HUES48 (cell line): Measurements from ENCODE around the gene ATP6AP1.
"Not testable (repeated sequence)": the region's sequence is repeated elsewhere in the genome, so short reads cannot be mapped to it uniquely, and the experiment has no call there.

Experiments
- H3K27ac ChIP-seq: one replicate; pipeline ENCODE4 v1.7.0; 2013; ENCODE audit warnings: low read depth, low read length, inconsistent platforms
- H3K27me3 ChIP-seq: 2 replicates; pipeline ENCODE4 v1.6.1; 2013; ENCODE audit warnings: mild to moderate bottlenecking, low read length; ENCODE audit not compliant: control insufficient read depth, insufficient read depth
- H3K36me3 ChIP-seq: 2 replicates; pipeline ENCODE4 v1.6.1; 2013; ENCODE audit warnings: low read length; ENCODE audit not compliant: control insufficient read depth, insufficient read depth
- H3K4me1 ChIP-seq: 2 replicates; pipeline ENCODE4 v1.6.1; 2013; ENCODE audit warnings: mild to moderate bottlenecking, low read length; ENCODE audit not compliant: control insufficient read depth, insufficient read depth
- H3K4me3 ChIP-seq: 2 replicates; pipeline ENCODE4 v1.5.1; 2013; ENCODE audit warnings: mild to moderate bottlenecking, low read depth, low read length
- H3K9ac ChIP-seq: 2 replicates; pipeline ENCODE4 v1.6.1; 2013; ENCODE audit warnings: mild to moderate bottlenecking, low read depth, low read length, moderate library complexity
- H3K9me3 ChIP-seq: 2 replicates; pipeline ENCODE4 v1.6.1; 2013; ENCODE audit warnings: low read length; ENCODE audit not compliant: control insufficient read depth, insufficient read depth

The ATP6AP1 gene

GRCh38 chrX:154384284-154384892, 44.1 kb upstream of the ATP6AP1 start:
- no peak overlapping the region for H3K9ac ChIP-seq
- peaks cover 11% of the 10 kb centered on the region for H3K4me1 ChIP-seq
- no peaks in the 10 kb centered on the region for H3K27me3 ChIP-seq
- peaks cover 10% of the 10 kb centered on the region; the same call in 1 of the 2 replicates for H3K36me3 ChIP-seq
- H3K9me3 ChIP-seq: peaks cover 17% of the 10 kb centered on the region; the same call in 1 of the 2 replicates
- H3K4me3 ChIP-seq: no peak overlapping the region
- H3K27ac ChIP-seq: no peak overlapping the region

- H3K9ac ChIP-seq, H3K27ac ChIP-seq, H3K27me3 ChIP-seq, H3K9me3 ChIP-seq, H3K4me3 ChIP-seq, H3K4me1 ChIP-seq, H3K36me3 ChIP-seq: not testable (repeated sequence)
These were observed 40.4 kb upstream of the ATP6AP1 start for GRCh38 chrX:154388094-154388493.

- H3K4me3 ChIP-seq, H3K27ac ChIP-seq, H3K9me3 ChIP-seq, H3K9ac ChIP-seq, H3K27me3 ChIP-seq, H3K36me3 ChIP-seq, H3K4me1 ChIP-seq: not testable (repeated sequence)
These were observed 39.8 kb upstream of the ATP6AP1 start for GRCh38 chrX:154388649-154389048.

GRCh38 chrX:154389812-154390747, 38.4 kb upstream of the ATP6AP1 start:
- not testable (repeated sequence) for H3K4me1 ChIP-seq, H3K27me3 ChIP-seq, H3K4me3 ChIP-seq, H3K36me3 ChIP-seq, H3K9me3 ChIP-seq, H3K27ac ChIP-seq, H3K9ac ChIP-seq

GRCh38 chrX:154396363-154396762, 32.1 kb upstream of the ATP6AP1 start:
- not testable (repeated sequence) for H3K27me3 ChIP-seq, H3K27ac ChIP-seq, H3K9ac ChIP-seq, H3K4me1 ChIP-seq, H3K4me3 ChIP-seq
- H3K9me3 ChIP-seq: peaks cover 12% of the 10 kb centered on the region; the same call in 1 of the 2 replicates
- H3K36me3 ChIP-seq: peaks cover 20% of the 10 kb centered on the region

GRCh38 chrX:154396973-154397887, 31.2 kb upstream of the ATP6AP1 start:
- Histone ChIP-seq H3K9me3 (peaks cover 12% of the 10 kb centered on the region; the same call in 1 of the 2 replicates), H3K4me1 (no peaks in the 10 kb centered on the region), H3K9ac (peak overlapping the region; percentile 94), H3K27me3 (no peaks in the 10 kb centered on the region), H3K36me3 (peaks cover 20% of the 10 kb centered on the region), H3K4me3 (peak overlapping the region; percentile 79), H3K27ac (peak overlapping the region; percentile 96)

- Histone ChIP-seq H3K4me3 (peak within 1 kb of the TSS; percentile 79), H3K27ac (peak within 1 kb of the TSS; percentile 96), H3K9me3 (peaks cover 13% of the 10 kb centered on the region), H3K27me3 (no peaks in the 10 kb centered on the region), H3K4me1 (no peaks in the 10 kb centered on the region), H3K9ac (peak within 1 kb of the TSS; percentile 96), H3K36me3 (peaks cover 20% of the 10 kb centered on the region)
These were observed 30.4 kb upstream of the ATP6AP1 start, which contains the start of gene RPL10 for GRCh38 chrX:154397888-154398667. RPL10 (plus strand) TSS chrX:154398377; CDS start chrX:154398520, 143 bp downstream.

GRCh38 chrX:154398668-154399526, 29.6 kb upstream of the ATP6AP1 start:
- Histone ChIP-seq H3K9ac (peak overlapping the region; percentile 96), H3K9me3 (peaks cover 16% of the 10 kb centered on the region), H3K4me1 (no peaks in the 10 kb centered on the region), H3K36me3 (peaks cover 20% of the 10 kb centered on the region), H3K27me3 (no peaks in the 10 kb centered on the region), H3K4me3 (peak overlapping the region; percentile 79), H3K27ac (peak overlapping the region; percentile 96)

- H3K27ac ChIP-seq: peak overlapping the region; percentile 96
- H3K27me3 ChIP-seq: no peaks in the 10 kb centered on the region
- no peaks in the 10 kb centered on the region for H3K4me1 ChIP-seq
- peak overlapping the region; percentile 96 for H3K9ac ChIP-seq
- peak overlapping the region; percentile 79 for H3K4me3 ChIP-seq
- peaks cover 20% of the 10 kb centered on the region for H3K9me3 ChIP-seq
- H3K36me3 ChIP-seq: peaks cover 20% of the 10 kb centered on the region
These were observed 28.7 kb upstream of the ATP6AP1 start for GRCh38 chrX:154399527-154400368.
